Measurements from ENCODE around the gene PPP4R1. TPM values are rescaled to one million over a fixed set of nuclear protein-coding genes. Genes with fewer than 3 reads are reported as not detected.

The PPP4R1 gene
- total RNA-seq, 1 experiment from 2014 or later, result 71.1 TPM

- TF ChIP-seq USF2 (CRISPR knock-in tag; IDR thresholded peaks at IDR 0.05) (no peak), KAT7 (CRISPR knock-in tag; IDR thresholded peaks at IDR 0.05; ENCODE audit: borderline replicate concordance) (no peak)
- H3K9me3 Mint-ChIP-seq, result no peaks in the 10 kb centered on the region
- H3K4me3 Mint-ChIP-seq, result no peak overlapping the region
- H3K4me1 Mint-ChIP-seq, result no peaks in the 10 kb centered on the region
- POLR2A ChIA-PET, result no interaction called here
- H3K36me3 Mint-ChIP-seq, result no peaks in the 10 kb centered on the region
- H3K27ac Mint-ChIP-seq, result no peak overlapping the region
- CTCF ChIA-PET, result interaction anchor here (0.7 to 3.4 kb wide), 12 partner anchors 14 to 143 kb away, joined by 3 to 33 read pairs (median 3); no protein-coding TSS in a partner anchor
- H3K27me3 Mint-ChIP-seq (ENCODE audit: low read depth), result no peaks in the 10 kb centered on the region; the same call in 1 of the 2 replicates
- no peak for DNase-seq (ENCODE audit: low spot score)
- ATAC-seq, result peak; percentile 46
Observed at GRCh38 chr18:9661564-9661963, 47.2 kb upstream of the PPP4R1 start.

GRCh38 chr18:9659499-9660375, 45.4 kb upstream of the PPP4R1 start:
- no peaks in the 10 kb centered on the region for H3K4me1 Mint-ChIP-seq
- no peak overlapping the region for H3K27ac Mint-ChIP-seq
- ChIA-PET POLR2A (no interaction called here), CTCF (interaction anchor here (3.4 kb wide), 1 partner anchor 84 kb away, joined by 33 read pairs; no protein-coding TSS in a partner anchor)
- DNase-seq (ENCODE audit: low spot score) (no peak), ATAC-seq (no peak)
- H3K4me3 Mint-ChIP-seq, result no peak overlapping the region
- no peaks in the 10 kb centered on the region for H3K9me3 Mint-ChIP-seq
- TF ChIP-seq IRF1 (CRISPR knock-in tag; IDR thresholded peaks at IDR 0.05) (no peak), ATF6 (CRISPR knock-in tag; IDR thresholded peaks at IDR 0.05) (no peak), E2F1 (CRISPR knock-in tag; IDR thresholded peaks at IDR 0.05) (no peak), GRHL2 (CRISPR knock-in tag; IDR thresholded peaks at IDR 0.05; ENCODE audit: insufficient replicate concordance, severe bottlenecking) (no peak), NFE2L1 (CRISPR knock-in tag; IDR thresholded peaks at IDR 0.05) (no peak), ATF1 (CRISPR knock-in tag; IDR thresholded peaks at IDR 0.05) (no peak), ZNF425 (CRISPR knock-in tag; conservative IDR thresholded peaks at IDR 0.05) (no peak), EMX1 (CRISPR knock-in tag; IDR thresholded peaks at IDR 0.05) (no peak), NR3C1 (CRISPR knock-in tag; conservative IDR thresholded peaks at IDR 0.05; ENCODE audit: low read depth) (no peak), HMGA2 (CRISPR knock-in tag; IDR thresholded peaks at IDR 0.05) (no peak), SOX15 (CRISPR knock-in tag; IDR thresholded peaks at IDR 0.05) (no peak), E2F5 (CRISPR knock-in tag; IDR thresholded peaks at IDR 0.05) (no peak), NR1H2 (CRISPR knock-in tag; IDR thresholded peaks at IDR 0.05) (no peak), FOXP4 (CRISPR knock-in tag; IDR thresholded peaks at IDR 0.05) (no peak), ZNF532 (CRISPR knock-in tag; IDR thresholded peaks at IDR 0.05; ENCODE audit: borderline replicate concordance) (no peak)
- H3K36me3 Mint-ChIP-seq, result no peaks in the 10 kb centered on the region
- no peaks in the 10 kb centered on the region; the same call in 1 of the 2 replicates for H3K27me3 Mint-ChIP-seq (ENCODE audit: low read depth)
